AG08395 (cell line): ENCODE data around the gene MEI4.

Experiments used
- DNase-seq: peaks from one replicate; pipeline ENCODE4 v3.0.0; 2012; ENCODE audit warnings: mixed read lengths, low spot score

MEI4 gene

GRCh38 chr6:77972334-77972733 lies 319.5 kb downstream of the MEI4 start:
- DNase-seq = no peak
